ENCODE measurements around the gene THAP3.
A peak's percentile ranks its signal among the peaks of the same experiment; 100 is the strongest.
"Not testable (repeated sequence)": the region's sequence is repeated elsewhere in the genome, so short reads cannot be mapped to it uniquely, and the experiment has no call there.

THAP3 gene

GRCh38 chr1:6635910-6636760 lies 11.5 kb downstream of the THAP3 start:
- no peak for DNase-seq

DNA sequence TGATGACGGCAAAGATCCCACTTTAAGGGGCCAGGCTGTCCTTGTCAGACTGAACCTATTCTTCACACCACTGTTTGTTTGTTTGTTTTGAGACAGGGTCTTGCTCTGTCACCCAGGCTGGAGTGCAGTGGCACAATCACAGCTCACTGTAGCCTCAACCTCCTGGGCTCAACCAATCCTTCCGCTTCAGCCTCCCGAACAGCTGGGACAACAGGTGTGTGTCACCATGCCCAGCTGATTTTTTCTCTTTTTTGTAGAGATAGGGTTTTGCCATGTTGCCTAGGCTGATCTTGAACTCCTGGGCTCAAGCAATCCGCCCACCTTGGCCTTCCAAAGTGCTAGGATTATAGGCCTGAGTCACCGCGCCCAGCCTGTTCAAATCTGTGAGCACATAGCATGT lies 12.1 kb downstream of the THAP3 start:
- not testable (repeated sequence) for DNase-seq

GRCh38 chr1:6637770-6638169 lies 13.1 kb downstream of the THAP3 start:
- DNase-seq = no peak

DNA sequence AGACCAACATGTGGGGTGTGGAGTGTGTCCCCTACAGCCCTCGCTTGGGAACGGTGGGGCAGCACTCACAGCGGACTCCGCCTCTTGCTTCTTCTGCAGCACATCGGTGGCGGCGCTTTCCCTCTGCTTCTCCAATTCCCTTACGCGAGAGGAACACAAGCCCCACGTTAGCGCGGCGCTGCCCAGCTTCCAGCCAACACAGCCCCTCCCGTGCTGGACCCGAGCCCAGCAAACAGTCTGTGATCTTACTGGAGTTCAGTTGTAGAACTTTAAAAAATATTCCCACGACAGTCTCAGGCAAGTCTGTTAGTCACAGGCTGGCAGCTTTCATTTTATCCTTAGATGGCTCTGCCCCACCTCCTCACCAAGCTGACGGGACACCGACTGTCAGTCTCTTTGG lies 13.6 kb downstream of the THAP3 start:
- DNase-seq = no peak

GRCh38 chr1:6640867-6641266 lies 16.2 kb downstream of the THAP3 start:
- DNase-seq = not testable (repeated sequence)

DNA sequence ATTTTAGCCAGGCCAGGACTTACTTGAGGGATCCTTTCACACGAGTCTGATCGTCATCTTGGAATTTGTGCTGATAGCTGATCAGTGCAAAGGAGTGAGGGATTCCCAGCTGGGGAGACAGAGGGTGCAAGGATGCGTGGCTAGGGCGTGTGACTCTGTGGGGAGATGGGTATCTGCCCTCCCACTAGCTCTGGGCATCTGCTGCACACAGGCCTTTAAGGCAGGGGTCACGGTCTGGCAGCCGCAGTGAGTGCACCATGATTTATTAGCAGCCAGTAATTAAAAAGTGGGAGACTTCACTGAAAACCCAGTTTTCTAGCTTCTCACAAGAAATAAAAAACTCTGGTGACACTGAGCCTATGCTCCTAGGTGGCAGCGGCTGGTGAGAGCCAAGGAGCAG lies 20.4 kb downstream of the THAP3 start:
- DNase-seq = no peak

DNA sequence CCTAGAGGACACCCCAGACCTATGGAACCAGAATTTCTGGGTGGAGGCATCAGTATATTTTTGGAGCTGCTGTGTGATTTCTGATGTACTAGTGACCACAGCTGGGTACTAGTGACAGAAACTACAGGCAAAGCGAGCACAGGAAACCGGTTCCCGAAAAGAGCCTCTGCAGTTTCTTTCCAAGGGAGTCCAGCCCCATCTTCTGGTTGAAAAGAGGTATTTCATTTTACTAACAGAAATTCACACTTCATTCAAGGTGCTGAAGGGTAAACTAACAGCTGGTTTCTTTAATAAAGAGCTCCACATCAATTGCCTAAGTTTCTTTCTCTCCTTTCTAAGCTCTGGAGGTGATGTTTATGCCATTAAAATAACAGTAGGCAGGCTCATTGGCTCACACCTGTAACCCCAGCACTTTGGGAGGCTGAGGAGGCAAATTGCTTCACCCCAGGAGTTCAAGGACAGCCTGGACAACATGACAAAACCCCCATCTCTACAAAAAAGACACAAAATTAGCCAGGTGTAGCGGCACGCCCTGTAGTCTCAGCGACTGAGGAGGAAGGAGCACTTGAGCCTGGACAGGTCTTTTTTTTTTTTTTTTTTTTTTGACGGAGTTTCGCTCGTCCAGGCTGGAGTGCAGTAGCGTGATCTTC lies 22.0 kb downstream of the THAP3 start:
- DNase-seq = peak in 1 of 2 experiments; percentile 21

- DNase-seq = no peak
These were observed 23.9 kb downstream of the THAP3 start for GRCh38 chr1:6648556-6648955.

GRCh38 chr1:6651909-6652308 lies 27.2 kb downstream of the THAP3 start:
- DNase-seq = no peak

GRCh38 chr1:6652986-6653385 lies 28.3 kb downstream of the THAP3 start:
- DNase-seq = no peak

DNA sequence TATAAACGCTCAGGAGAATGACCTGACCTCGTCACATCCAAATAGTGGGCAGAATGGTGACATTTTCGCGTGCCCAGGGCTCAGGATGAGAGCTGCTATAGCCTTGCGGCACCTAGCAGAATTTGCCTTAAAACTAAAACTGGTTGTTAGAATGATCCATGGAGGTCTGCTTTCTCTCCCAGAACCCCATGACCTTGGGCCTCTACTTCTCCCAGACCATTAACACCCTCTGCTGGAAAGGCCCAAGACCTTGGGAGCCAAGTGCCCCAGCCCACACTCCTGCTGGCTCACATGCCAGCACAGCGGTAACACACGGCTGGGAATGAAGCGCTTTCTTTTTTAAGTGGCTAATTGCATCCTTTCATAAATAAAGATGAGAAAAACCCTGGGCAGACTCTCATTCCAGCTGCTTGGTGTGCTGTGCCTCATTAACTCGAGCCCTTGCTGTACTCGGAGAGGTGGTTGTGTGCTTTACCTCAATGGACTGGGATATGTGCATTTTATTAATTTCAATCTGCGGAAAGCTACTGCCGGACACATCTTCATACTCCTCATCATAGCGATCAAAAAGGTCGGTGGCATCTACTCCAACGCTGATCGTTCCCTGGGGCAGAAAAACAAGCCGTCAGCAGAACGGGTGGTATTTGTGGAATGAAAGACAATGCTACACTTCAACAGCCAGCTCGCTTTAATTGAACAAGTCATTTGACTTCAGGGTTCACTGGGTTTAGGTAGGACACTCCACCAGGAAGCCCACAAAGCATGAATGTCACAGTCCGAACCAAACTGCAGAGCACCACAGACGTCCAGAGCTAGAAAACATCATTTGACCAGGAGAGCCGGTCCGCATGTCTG lies 29.0 kb downstream of the THAP3 start:
- no peak for DNase-seq

GRCh38 chr1:6657138-6657537 lies 32.5 kb downstream of the THAP3 start:
- no peak for DNase-seq

DNA sequence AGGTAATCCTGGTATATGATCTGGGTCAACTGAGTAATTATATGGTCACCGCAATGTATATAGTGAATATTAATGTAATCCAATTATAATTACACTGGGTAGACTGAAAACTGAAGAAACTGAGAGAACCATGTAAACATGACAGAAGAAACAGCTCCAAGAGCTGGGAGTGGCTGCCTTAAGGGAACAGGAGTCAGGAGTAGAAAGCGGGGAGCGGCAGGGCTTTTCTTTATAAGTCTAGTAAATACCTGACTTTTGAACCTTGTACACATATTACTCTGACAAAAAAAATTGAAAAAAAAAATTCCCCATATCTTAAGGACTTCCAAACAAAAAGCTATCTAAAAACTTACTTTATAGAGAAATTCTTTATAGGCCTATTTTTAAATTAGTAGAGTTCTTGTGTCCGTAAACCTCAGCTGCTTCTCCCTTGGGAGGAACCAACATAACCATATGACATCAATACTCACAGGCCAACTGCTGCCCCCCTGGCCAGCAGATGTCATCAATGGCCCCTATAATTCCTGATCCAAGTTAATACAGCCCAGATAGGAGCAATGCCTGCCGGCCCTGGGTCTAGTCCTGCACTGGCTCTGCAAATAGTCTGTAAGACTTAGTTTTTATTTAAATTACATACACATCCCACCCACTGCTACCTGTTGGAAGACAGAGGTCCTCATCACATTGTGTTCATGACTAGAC lies 33.8 kb downstream of the THAP3 start:
- DNase-seq = no peak

- DNase-seq = no peak
These were observed 35.9 kb downstream of the THAP3 start for GRCh38 chr1:6660415-6661049.

- DNase-seq = not testable (repeated sequence)
These were observed 37.8 kb downstream of the THAP3 start for GRCh38 chr1:6662468-6662867.

- DNase-seq = no peak
These were observed 42.0 kb downstream of the THAP3 start for GRCh38 chr1:6666696-6667095.

- no peak for DNase-seq
These were observed 42.5 kb downstream of the THAP3 start for GRCh38 chr1:6667139-6667538.

GRCh38 chr1:6668503-6668902 lies 43.8 kb downstream of the THAP3 start:
- DNase-seq = no peak

GRCh38 chr1:6672558-6672957 lies 47.9 kb downstream of the THAP3 start:
- DNase-seq = no peak

- no peak for DNase-seq
These were observed 49.2 kb downstream of the THAP3 start for GRCh38 chr1:6673816-6674398.

GRCh38 chr1:6674771-6675170 lies 50.1 kb downstream of the THAP3 start:
- DNase-seq = no peak

GRCh38 chr1:6675941-6676340 lies 51.3 kb downstream of the THAP3 start:
- no peak for DNase-seq
